NCI-H446 (cell line): ENCODE results near the gene ZBTB21.

Experiments used
- DNase-seq, 2 experiments: peaks; one replicate each; lab custom pipeline; 2025; lab: John Stamatoyannopoulos, UW

The ZBTB21 gene

GRCh38 chr21:42039911-42040351 is 29.8 kb upstream of the ZBTB21 start:
- DNase-seq = no peak

- DNase-seq = no peak
Observed at GRCh38 chr21:42039470-42039901, 29.3 kb upstream of the ZBTB21 start.

GRCh38 chr21:42038826-42039425 is 28.8 kb upstream of the ZBTB21 start:
- DNase-seq = peak in 1 of 2 experiments; percentile 59

- DNase-seq = no peak
Observed at GRCh38 chr21:42038393-42038792, 28.2 kb upstream of the ZBTB21 start.

- no peak for DNase-seq
Observed at GRCh38 chr21:42037943-42038342, 27.8 kb upstream of the ZBTB21 start.

GRCh38 chr21:42037516-42037915 is 27.4 kb upstream of the ZBTB21 start:
- no peak for DNase-seq

- no peak for DNase-seq
Observed at GRCh38 chr21:42036313-42036712, 26.2 kb upstream of the ZBTB21 start.

GRCh38 chr21:42032968-42033367 is 22.8 kb upstream of the ZBTB21 start:
- DNase-seq = no peak

- DNase-seq = no peak
Observed at GRCh38 chr21:42032266-42032665, 22.1 kb upstream of the ZBTB21 start.

GRCh38 chr21:42031816-42032215 is 21.7 kb upstream of the ZBTB21 start:
- no peak for DNase-seq

GRCh38 chr21:42031241-42031640 is 21.1 kb upstream of the ZBTB21 start:
- DNase-seq = no peak

- no peak for DNase-seq
Observed at GRCh38 chr21:42030311-42030710, 20.2 kb upstream of the ZBTB21 start.

GRCh38 chr21:42028766-42029425 is 18.7 kb upstream of the ZBTB21 start:
- no peak for DNase-seq

GRCh38 chr21:42027822-42028765 is 17.9 kb upstream of the ZBTB21 start:
- peak in 1 of 2 experiments; percentile 15 for DNase-seq

GRCh38 chr21:42027085-42027821 is 17.1 kb upstream of the ZBTB21 start:
- no peak for DNase-seq

- no peak for DNase-seq
Observed at GRCh38 chr21:42026082-42026435, 15.9 kb upstream of the ZBTB21 start.

- no peak for DNase-seq
Observed at GRCh38 chr21:42025376-42026081, 15.4 kb upstream of the ZBTB21 start.

- DNase-seq = no peak
Observed at GRCh38 chr21:42022906-42023305, 12.7 kb upstream of the ZBTB21 start.

- DNase-seq = no peak
Observed at GRCh38 chr21:42022091-42022430, 11.9 kb upstream of the ZBTB21 start.

- no peak for DNase-seq
Observed at GRCh38 chr21:42021371-42022090, 11.4 kb upstream of the ZBTB21 start.

GRCh38 chr21:42019706-42020105 is 9.5 kb upstream of the ZBTB21 start:
- no peak for DNase-seq
